HG02763 (cell line): ENCODE data around the gene AKAP12.
A peak's percentile ranks its signal among the peaks of the same experiment; 100 is the strongest.
"Not testable (repeated sequence)": the region's sequence is repeated elsewhere in the genome, so short reads cannot be mapped to it uniquely, and the experiment has no call there.

Experiments
- ATAC-seq: cut with Tn5 transposase; IDR thresholded peaks from one replicate; pipeline ENCODE4 v1.9.1; 2021; ENCODE audit warnings: mild to moderate bottlenecking, moderate library complexity; ENCODE audit not compliant: unreplicated experiment

Gene AKAP12

DNA sequence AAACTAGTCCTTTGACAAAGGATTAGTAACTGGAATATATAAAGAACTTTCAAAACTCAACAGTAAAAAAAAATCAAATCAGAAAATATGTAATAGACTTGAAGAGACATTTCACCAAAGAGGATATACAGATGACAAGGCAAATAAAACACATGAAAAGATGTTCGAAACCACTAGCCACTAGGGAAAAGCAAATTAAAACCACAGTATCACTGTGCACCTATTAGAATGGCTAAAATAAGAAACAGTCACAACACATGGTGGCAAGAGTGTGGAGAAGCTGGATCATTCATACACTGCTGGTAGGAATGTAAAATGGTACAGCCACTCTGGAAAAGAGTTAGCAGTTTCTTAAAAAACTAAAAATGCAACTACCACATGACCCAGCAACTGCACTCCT lies 136.7 kb downstream of the AKAP12 start:
- no peak for ATAC-seq

- ATAC-seq: no peak
Measured at GRCh38 chr6:151377095-151377494, 137.3 kb downstream of the AKAP12 start.

DNA sequence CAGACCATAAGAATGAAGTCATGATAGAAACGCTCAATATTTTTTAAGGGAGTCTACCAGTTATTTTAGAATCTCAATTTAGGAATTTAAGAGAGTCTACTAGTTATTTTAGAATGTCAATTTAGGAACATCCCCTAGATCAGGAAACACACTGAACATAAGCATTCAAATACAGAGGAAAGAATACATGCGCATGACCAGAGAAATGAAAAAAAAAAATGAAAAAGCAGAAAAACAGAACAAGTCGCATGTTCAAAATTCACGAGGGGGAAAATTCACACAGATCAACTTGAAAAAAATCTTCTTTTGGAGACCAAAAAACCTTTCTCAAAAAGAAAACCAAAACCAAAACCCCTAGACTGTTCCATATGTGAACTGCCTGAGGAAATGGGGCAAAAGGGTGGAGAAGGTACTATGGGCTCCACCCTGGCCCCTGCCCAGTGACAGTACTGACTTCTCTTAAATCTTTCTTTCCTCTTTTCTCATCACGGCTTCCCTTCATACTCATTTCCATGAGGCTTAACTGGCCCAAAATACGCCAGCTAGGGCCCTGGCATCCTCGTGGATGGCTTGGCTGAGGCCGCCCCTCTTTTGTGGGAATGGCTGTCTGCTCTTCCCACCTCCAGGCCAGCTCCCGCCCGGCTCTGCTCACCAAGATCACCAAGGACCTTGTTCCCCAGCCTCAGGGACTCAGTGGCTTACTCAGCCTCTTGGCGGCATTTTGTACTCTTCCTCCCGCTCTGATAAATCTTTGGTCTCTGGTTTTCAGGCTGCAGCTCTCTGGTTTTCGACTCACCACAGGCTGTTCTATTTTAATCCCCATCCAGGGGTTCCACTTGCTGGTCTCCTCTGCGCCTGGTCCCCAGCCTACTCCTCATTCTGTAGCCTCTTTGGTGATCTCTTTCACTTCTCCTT lies 140.4 kb downstream of the AKAP12 start:
- peak; percentile 63 for ATAC-seq

GRCh38 chr6:151380848-151381205 lies 141.1 kb downstream of the AKAP12 start:
- no peak for ATAC-seq

DNA sequence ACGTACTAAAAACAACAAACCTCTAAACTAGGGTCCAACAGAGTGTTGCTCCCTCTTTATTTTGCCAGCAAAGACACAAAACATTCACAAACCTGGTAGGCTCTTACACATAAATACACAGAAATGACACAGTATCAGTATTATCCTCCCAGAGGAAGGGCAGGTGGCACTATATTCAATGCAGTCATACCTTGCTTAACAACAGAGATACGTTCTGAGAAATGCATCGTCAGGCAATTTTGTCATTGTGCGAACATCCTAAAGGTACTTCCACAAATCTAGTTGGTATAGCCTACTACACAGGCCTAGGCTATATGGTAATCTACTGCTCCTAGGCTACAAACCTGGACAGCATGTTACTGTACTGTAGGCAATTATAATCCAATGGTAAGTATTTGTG lies 142.0 kb downstream of the AKAP12 start:
- ATAC-seq: no peak

- not testable (repeated sequence) for ATAC-seq
Measured at GRCh38 chr6:151382631-151383030, 142.9 kb downstream of the AKAP12 start.

- no peak for ATAC-seq
Measured at GRCh38 chr6:151384151-151384550, 144.4 kb downstream of the AKAP12 start.

GRCh38 chr6:151385177-151385576 lies 145.4 kb downstream of the AKAP12 start:
- ATAC-seq: no peak

GRCh38 chr6:151387175-151387970 lies 147.6 kb downstream of the AKAP12 start:
- ATAC-seq: no peak

GRCh38 chr6:151388236-151388635 lies 148.5 kb downstream of the AKAP12 start:
- ATAC-seq: no peak

DNA sequence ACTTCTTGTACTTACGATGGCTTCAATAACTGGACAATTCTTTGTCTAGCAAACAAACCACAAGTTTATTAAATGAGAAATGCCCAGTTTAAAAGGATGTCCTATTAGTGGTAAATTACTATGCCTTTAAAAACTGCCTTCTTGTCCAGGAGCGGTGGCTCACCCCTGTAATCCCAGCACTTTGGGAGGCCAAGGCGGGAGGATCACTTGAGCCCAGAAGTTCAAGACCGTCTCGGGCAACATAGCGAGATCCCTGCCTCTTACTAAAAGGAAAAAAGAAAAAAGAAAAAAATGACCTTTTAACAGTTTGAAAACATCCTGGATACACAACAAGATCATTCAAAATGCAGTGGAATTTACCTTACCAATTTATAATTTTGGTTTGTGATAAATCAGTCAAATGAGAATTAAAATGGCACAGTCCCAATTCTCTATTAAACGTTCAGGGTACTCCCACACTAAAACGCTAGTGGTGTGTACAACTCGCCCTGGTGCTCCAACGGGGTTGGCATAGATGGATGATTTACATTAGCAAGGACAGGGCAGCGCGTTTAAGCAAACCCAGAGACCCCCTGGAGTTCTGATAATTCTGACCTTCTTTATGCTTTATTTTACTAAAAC lies 149.3 kb downstream of the AKAP12 start:
- no peak for ATAC-seq

GRCh38 chr6:151389618-151390275 lies 150.0 kb downstream of the AKAP12 start:
- ATAC-seq: peak; percentile 58

GRCh38 chr6:151390276-151390850 lies 150.6 kb downstream of the AKAP12 start:
- ATAC-seq: peak; percentile 79

GRCh38 chr6:151390851-151391470 lies 151.2 kb downstream of the AKAP12 start:
- ATAC-seq: peak; percentile 5

DNA sequence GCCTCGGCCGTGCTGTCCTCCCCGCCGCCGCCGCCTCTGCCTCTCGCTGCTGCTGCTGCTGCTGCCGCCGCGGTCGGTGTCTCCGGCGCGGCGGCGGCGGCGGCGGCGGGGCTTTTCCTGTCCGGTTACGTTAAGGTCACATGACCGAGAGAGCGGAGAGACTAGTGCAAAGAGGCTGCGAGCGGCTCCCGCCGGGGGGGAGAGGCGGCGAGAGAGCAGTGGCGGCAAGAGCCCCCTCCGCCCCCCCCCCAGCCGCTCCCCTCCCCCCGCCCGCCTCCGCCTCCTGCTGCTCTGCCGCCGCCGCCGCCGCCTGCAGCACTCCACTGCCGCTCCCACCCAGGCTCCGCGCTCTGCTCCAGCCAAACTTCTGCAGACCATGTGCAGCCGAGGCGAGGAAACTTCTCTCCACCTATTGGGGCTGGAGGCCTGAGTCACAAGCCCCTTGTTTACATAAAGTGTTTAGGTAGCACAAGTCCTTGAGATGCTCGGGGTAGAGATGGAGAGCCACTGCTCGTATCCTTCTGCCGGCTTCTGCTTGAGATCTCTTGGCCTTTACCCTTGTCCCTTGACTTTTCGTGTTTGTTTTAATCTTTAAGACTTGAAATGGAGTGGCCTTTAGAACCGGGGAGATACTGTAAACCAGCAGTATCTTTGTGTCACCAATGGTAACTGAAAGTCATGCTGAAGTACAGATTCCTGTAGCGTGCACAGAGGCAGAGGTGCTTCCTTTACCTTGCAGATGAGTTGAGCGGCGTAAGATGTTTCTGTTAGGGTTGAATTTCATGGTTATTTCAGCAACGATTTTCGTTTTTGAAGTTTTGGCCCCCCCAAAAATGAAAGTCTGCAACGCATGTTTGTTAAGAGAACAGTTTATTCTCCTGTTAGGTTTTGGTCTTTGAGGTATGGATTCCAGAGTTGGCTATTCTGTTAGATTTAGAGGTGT lies 152.0 kb downstream of the AKAP12 start, which contains the start of gene ZBTB2:
ZBTB2 (minus strand) TSS at position 89 of the 943 bp plus-strand sequence. CDS start 17,922 bp downstream, outside the sequence.
- ATAC-seq: peak; percentile 10

DNA sequence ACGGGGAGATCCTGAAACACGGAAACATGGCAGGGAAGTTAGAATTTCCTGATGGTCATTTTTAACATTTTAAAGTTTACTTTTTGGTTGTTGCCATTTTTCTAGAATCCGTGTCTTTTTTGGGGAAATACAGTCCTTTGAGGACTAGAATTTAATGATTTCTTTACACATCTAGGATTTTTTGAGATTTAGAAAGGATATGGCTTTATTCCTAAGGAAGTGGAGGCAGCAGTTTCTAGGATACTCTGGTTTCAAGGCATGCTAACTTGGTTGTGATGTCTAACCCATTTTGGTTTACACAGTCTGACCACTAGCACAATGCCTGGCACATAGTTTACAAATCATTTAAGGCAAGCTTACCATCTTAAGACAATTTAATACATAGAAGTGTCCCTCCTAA lies 152.7 kb downstream of the AKAP12 start:
- no peak for ATAC-seq

DNA sequence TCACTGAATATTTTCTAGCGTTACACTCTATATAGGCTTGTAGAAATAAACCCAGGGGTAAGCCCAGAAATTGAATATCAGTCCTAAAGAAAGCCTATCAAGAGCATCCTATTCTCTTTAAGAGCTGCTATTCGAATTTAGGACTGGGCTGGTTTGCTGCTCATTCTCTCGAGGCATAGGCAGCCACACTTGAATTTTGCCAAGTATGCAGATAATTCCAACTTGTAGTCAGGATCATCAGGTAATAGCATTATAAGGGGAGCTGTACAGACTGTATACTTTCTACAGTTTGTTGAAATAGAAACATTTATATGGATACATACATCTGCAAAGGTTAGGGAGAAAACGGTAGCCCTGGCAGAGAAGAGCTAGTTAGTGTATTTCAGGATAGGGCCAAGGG lies 153.6 kb downstream of the AKAP12 start:
- no peak for ATAC-seq

DNA sequence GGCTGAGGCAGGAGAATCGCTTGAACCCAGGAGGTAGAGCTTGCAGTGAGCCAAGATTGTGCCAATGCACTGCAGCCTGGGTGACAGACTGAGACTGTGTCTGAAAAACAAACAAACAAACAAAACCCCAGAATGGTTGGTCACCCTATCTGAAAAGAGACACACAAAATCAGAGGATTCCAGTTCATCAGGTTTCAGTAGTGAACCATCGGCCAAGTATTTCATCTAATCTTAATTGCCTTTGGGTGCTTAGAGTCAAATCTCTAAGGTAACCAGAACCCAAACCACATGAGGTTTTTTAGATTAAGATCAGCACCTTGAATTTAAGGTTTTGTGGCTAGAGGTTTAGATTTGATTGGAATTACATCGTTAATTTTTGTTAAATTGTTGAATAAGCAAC lies 159.9 kb downstream of the AKAP12 start:
- no peak for ATAC-seq

GRCh38 chr6:151400473-151400872 lies 160.7 kb downstream of the AKAP12 start:
- no peak for ATAC-seq
